Muscle layer of duodenum (tissue), 2 donors: ENCODE measurements around the gene OAT.

Experiments
- H3K27ac ChIP-seq: one replicate; pipeline ENCODE4 v1.7.0; 2013; ENCODE audit warnings: mild to moderate bottlenecking, low read length
- H3K27me3 ChIP-seq: one replicate; pipeline ENCODE4 v1.7.0; 2013; ENCODE audit warnings: low read depth, mild to moderate bottlenecking, control low read depth, low read length
- H3K36me3 ChIP-seq, 2 donors: one replicate each; pipeline ENCODE4 v1.7.0; 2013; ENCODE audit warnings: low read length in 2 of 2, control low read depth in 1 of 2, mild to moderate bottlenecking in 1 of 2; ENCODE audit not compliant: insufficient read depth in 2 of 2, control insufficient read depth in 1 of 2
- H3K4me1 ChIP-seq, 2 donors: one replicate each; pipeline ENCODE4 v1.7.0; 2013; ENCODE audit warnings: low read length in 2 of 2, mild to moderate bottlenecking in 2 of 2, control low read depth in 1 of 2, moderate library complexity in 1 of 2; ENCODE audit not compliant: insufficient read depth in 2 of 2, control insufficient read depth in 1 of 2
- H3K4me3 ChIP-seq, 2 donors: one replicate each; pipeline ENCODE4 v1.7.0; 2013; ENCODE audit warnings: low read length in 2 of 2, low read depth in 1 of 2, mild to moderate bottlenecking in 1 of 2
- H3K9me3 ChIP-seq, 2 donors: one replicate each; pipeline ENCODE4 v1.7.0; 2013; ENCODE audit warnings: low read length in 2 of 2, control low read depth in 1 of 2, mild to moderate bottlenecking in 1 of 2; ENCODE audit not compliant: control insufficient read depth in 1 of 2
- donor health status: healthy.

OAT gene

DNA sequence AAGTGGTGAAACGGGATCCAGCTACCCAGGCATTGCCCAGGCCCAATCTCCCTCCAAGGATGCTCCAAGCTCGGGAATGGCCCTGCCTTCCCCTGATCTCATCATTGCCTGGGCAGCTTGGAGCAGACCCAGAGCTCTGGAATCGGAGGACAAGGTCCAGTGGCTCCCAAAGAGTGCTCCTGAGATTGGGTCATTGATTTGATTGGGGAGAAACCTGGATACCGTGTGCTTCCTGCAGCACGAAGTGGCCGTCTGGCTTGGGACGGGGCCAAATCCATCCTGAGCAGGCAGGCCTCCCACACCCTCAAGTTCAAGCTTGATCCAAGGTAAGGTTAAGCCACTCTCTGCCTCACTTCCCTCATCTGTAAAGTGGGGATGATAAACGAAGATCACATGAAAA, 69.9 kb downstream of the OAT start:
- H3K4me3 ChIP-seq = no peak overlapping the region
- no peaks in the 10 kb centered on the region for H3K9me3 ChIP-seq
- no peaks in the 10 kb centered on the region for H3K4me1 ChIP-seq
- no peaks in the 10 kb centered on the region for H3K27me3 ChIP-seq
- no peaks in the 10 kb centered on the region for H3K36me3 ChIP-seq
- no peak overlapping the region for H3K27ac ChIP-seq

GRCh38 chr10:124347956-124348355, 70.8 kb downstream of the OAT start:
- no peaks in the 10 kb centered on the region for H3K27me3 ChIP-seq
- no peak overlapping the region for H3K27ac ChIP-seq
- no peaks in the 10 kb centered on the region for H3K4me1 ChIP-seq
- no peaks in the 10 kb centered on the region for H3K9me3 ChIP-seq
- no peak overlapping the region for H3K4me3 ChIP-seq
- H3K36me3 ChIP-seq = no peaks in the 10 kb centered on the region
